Measurements from ENCODE around the gene PHLDA2.
A peak's percentile ranks its signal among the peaks of the same experiment; 100 is the strongest.

Gene PHLDA2

DNA sequence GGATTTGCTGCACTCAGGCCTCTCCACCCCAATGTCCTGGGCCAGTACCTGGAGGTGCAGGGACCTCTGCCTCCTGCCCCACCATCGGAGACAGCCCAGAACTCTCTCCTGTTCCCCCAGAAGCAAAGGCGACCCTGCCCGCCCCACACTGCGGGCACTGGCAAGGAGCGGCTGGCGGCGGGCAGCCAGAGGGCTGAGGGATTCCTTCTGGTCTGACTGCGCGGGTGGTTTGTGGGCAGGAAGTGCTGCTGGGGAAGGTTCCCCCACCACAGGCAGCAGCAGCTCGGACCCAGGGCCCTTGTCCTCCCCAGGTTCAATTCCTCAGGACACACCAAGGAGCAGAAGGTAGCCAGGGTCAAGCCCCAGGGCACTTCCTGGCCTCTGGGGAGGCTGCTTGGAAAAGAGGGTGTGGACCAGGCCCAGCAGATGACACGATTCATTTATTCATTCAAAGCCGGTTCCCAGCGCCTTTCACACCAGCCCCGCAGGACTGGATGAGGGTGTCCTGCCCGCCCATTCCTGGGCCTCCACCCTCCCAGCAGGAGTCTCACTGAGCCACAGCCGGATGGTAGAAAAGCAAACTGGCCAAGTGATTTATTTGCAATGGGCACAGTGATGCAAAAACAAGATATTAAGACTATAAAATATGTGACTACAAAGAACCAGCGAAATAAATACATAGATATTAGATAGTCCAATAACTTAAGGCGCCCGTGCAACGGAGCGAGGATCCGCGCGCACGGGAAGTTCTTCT, 1.2 kb downstream of the PHLDA2 start:
- DNase-seq = peak; percentile 53

DNA sequence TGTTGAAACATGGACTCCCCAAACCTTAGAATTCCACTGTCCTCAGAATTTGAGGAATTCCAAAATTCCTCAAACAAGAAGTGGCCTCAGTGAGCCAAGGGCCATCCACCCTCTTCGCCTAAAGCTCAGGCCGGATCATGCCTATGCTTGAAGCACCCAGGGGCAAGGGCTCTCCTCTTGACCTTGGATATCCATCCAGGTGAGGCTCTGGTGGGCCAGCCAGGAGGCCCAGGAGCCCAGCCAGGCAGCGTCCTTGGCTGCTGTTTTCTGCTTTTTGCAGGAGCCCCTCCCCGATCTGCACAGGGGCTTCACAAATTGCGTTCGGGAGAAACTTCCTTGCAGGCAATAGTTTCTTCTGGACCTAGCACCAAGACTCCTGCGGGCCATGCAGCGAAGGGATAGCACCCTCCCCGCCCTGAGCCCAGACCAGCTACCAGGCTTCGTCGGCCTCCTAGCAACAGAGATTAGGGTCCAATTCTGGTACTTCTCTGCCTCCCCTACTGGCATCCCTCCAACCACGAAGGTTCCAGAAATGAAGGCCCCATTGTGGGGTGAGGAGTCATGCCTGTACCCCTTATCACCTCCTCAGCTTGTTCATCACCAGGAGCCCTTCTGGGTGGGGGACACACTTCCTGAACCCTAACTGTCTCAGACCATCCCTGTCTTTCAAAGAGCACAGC, 2.0 kb downstream of the PHLDA2 start:
- DNase-seq = no peak

- DNase-seq = no peak
These were observed 2.6 kb downstream of the PHLDA2 start for GRCh38 chr11:2926611-2927051.

- DNase-seq = no peak
These were observed 4.2 kb downstream of the PHLDA2 start for GRCh38 chr11:2924821-2925675.

DNA sequence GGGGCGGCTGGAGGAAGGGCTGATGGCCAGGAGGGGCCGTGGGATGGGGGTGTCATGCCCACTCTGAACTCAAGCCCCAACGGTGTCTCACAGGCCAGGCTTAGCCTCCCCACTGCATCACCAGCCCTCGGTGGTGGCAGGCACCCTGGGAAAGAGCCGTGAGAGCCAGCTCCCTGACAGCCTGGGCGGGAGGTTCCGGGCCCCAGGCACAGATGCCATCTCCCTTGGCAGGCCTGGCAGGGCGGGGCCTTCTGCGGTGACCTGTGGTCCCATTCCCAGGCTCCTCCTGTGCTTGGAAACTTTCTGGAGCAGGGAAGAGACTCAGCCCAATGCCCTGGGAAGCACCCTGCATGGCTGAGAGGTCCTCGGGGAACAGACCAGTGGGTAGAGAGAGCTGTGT, 4.8 kb downstream of the PHLDA2 start:
- no peak for DNase-seq

GRCh38 chr11:2923446-2924375, 5.5 kb downstream of the PHLDA2 start:
- DNase-seq = no peak

DNA sequence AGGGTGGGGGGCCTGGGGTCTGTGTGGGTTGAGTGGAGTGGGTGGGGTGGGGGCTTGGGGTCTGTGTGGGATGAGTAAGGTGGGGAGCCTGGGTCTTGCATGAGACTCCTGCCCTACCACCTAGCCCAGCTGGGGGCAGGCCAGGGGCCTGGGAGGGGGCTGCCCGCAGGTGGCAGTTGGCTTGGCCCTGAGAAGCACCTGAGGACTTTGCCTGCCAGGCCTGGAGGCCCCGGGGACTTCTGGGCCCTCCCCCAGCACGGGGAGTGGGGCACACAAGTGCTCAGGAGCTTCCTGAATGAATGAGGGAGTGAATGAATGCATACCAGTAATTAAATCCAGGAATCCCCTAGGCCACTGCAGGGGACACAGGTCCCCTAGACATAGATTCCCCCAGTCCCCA, 6.6 kb downstream of the PHLDA2 start:
- DNase-seq = no peak

- DNase-seq = no peak
These were observed 7.3 kb downstream of the PHLDA2 start for GRCh38 chr11:2921742-2922493.

- DNase-seq = no peak
These were observed 8.0 kb downstream of the PHLDA2 start for GRCh38 chr11:2921261-2921660.

DNA sequence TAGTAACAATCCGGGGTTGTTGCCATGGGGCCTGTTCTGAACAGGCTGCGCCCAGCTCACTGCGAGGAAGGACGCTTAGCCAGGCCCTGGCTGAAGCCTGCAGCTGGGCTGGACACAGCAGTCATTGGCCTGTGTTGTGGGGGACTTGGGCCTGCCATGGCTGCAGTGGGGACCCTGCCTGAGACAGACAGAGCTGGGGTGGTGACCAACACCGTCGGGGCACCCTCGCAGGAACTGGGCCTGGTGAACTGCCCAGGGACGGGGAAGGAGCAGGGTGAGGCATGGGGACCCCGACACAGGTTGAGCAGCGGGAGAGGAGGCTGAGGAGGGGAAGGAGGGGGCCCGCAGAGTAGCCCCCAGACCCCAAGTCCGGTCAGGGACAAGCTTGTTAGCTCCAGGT, 8.9 kb downstream of the PHLDA2 start:
- DNase-seq = no peak

DNA sequence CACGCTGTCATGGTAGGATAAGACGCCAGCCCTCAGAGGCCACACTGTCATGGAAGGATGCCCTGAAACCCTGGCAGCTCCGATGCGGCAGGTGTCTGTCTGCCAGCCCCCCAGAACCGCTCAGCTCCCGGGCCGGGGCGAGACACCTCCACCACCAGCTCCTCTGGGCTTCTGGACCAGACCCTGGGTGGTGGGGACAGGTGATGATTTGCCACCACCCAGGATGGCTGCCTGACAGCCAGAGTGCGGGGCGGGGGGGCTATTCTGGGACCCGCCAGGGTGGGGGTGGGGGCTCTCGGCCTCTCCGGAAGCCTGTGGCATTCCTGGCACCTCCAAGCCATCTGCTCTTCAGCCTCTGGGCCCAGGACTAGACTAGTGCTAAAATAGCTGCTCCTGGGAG, 9.4 kb downstream of the PHLDA2 start:
- DNase-seq = no peak

GRCh38 chr11:2919188-2919587, 10.0 kb downstream of the PHLDA2 start:
- no peak for DNase-seq

DNA sequence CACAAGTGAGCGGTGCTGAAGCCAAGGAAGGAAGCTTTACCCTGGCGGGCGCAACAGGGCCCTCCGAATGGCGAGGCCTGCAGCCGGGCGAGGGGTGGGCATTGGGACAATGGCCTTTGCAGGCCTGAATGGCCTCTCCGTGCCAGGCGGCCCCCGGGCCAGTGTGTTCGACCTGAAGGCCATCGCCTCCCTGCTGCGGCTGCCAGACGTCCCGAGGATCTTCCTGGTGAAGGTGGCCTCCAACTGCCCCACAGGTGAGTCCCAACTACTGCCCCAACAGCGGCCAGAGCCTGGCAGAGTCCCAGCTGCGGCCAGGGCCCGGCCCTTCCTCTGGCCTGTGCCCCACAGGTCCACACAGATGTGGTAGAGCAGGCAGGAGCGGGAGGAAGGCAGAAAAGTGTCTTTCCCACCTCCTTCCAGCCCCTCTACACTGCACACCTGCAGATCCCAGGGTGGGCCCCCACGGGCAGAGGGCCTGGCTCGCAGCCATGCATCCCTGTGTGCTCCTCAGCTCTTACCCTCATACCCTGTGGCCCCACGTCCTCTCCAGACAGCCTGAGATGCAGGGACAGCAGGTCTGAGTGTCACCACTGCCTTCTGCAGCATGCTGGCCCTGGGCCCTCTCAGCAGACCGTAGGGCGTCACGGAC, 11.3 kb downstream of the PHLDA2 start:
- no peak for DNase-seq

GRCh38 chr11:2916892-2917645, 12.2 kb downstream of the PHLDA2 start:
- no peak for DNase-seq

GRCh38 chr11:2916114-2916891, 12.9 kb downstream of the PHLDA2 start:
- DNase-seq = no peak

GRCh38 chr11:2915473-2915872, 13.7 kb downstream of the PHLDA2 start:
- no peak for DNase-seq

DNA sequence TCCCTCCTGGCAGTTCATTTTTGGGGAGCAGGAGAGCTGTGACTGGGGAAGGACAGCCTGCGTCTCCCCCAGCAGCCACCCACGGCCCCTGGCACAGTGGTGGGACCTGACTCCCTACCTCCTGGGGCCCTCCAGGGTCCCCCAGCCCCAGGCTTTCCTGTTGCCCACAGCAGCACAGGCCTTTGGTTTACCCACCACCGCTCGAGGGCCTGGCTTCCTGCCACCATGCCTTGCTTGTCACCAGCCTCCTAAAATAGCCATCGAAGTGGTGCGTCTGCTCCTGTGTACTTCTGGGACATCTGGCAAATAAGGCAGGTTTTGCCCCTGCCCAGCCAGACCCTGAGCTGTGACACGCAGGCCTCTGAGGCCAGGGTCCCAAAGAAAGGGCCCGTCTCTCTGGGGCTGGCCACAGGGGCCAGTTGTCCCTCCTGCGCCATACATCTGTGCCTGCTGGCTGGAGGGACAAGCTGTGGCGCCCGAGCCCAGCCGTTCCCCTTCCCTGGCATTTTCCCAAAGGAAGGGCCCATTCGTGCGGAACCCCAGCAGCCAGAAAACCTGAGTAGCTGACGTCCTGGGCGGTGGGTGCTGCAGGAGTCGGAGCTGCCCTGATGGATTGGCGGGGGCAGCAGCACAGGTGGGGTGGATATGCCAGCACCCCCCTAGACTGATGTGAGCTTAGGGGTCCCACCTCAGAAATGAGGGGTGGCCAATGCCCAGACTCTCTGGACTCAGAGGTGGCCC, 14.6 kb downstream of the PHLDA2 start:
- no peak for DNase-seq

- no peak for DNase-seq
These were observed 15.4 kb downstream of the PHLDA2 start for GRCh38 chr11:2913776-2914175.

- no peak for DNase-seq
These were observed 16.2 kb downstream of the PHLDA2 start for GRCh38 chr11:2913019-2913431.

Measured in activated CD4-positive, alpha-beta T cell treated with anti-CD3 and anti-CD28 coated beads, Interleukin-10, Interleukin-2, amounts not matched to agents 100 ng/mL and 50 ng/mL, durations not matched to agents 16 hours and 8 hours (primary cell).